IMR-90 (cell line): ENCODE results near the gene HTT. TPM values are rescaled to one million over a fixed set of nuclear protein-coding genes. Genes with fewer than 3 reads are reported as not detected.

Source experiments
- ATAC-seq: fragments of 200-7000 bp; cut with Tn5 transposase; 2 replicates; pipeline ENCODE4 v1.9.1; 2020; ENCODE audit warnings: low read depth, mild to moderate bottlenecking, moderate library complexity
- BruUV-seq: library from RNA; stranded (reverse); fragments of 400-500 nt; replicated peaks from 2 replicates; lab custom pipeline; 2021; lab: Mats Ljungman, UMichigan
- CTCF ChIA-PET: fragments of 300-600 bp; formaldehyde crosslinking; extraction: SDS; loops from one replicate; lab custom pipeline; 2021; ENCODE audit warnings: antibody characterized with exemption; lab: Yijun Ruan, JAX
- POLR2A ChIA-PET: fragments of 300-600 bp; sonication (Branson Sonifier 250); formaldehyde crosslinking; loops from one replicate; lab custom pipeline; 2022; ENCODE audit warnings: antibody characterized with exemption; ENCODE audit not compliant: unreplicated experiment; lab: Charles Lee
- DNase-seq: peaks from one replicate; pipeline ENCODE4 v3.0.0; 2013
- H2AFZ ChIP-seq: replicated peaks from 2 replicates; pipeline ENCODE3; 2013; ENCODE audit warnings: low read length, mild to moderate bottlenecking; ENCODE audit not compliant: poor library complexity
- H2AK5ac ChIP-seq: 2 replicates; pipeline ENCODE4 v1.6.1; 2013; ENCODE audit warnings: low read depth, low read length, inconsistent platforms
- H2AK9ac ChIP-seq: replicated peaks from 2 replicates; pipeline ENCODE3; 2013; ENCODE audit warnings: mild to moderate bottlenecking, low read depth, low read length, moderate library complexity; ENCODE audit not compliant: poor library complexity
- H2BK120ac ChIP-seq: 2 replicates; pipeline ENCODE4 v1.6.1; 2013; ENCODE audit warnings: low read depth, low read length, inconsistent platforms
- H2BK15ac ChIP-seq: 3 replicates; pipeline ENCODE4 v1.6.1; 2013; ENCODE audit warnings: low read depth, low read length, inconsistent platforms
- H2BK20ac ChIP-seq: 2 replicates; pipeline ENCODE4 v1.6.1; 2013; ENCODE audit warnings: low read depth, mild to moderate bottlenecking, inconsistent platforms, low read length, moderate library complexity
- H2BK5ac ChIP-seq: 2 replicates; pipeline ENCODE4 v1.6.1; 2013; ENCODE audit warnings: mild to moderate bottlenecking, low read depth, low read length, inconsistent platforms; ENCODE audit not compliant: poor library complexity, severe bottlenecking
- H3K14ac ChIP-seq: replicated peaks from 2 replicates; pipeline ENCODE4 v1.6.1; 2013; ENCODE audit warnings: low read depth, low read length, inconsistent platforms
- H3K18ac ChIP-seq: 2 replicates; pipeline ENCODE4 v1.6.1; 2013; ENCODE audit warnings: low read depth, low read length, control low read depth
- H3K23ac ChIP-seq: 2 replicates; pipeline ENCODE4 v1.6.1; 2013; ENCODE audit warnings: low read depth, low read length, inconsistent platforms
- H3K27ac ChIP-seq: 2 replicates; pipeline ENCODE4 v1.5.1; 2013; ENCODE audit warnings: mild to moderate bottlenecking, control low read depth, low read length; ENCODE audit not compliant: insufficient read depth
- H3K27me3 ChIP-seq: 2 replicates; pipeline ENCODE4 v1.6.1; 2013; ENCODE audit warnings: low read length; ENCODE audit not compliant: control insufficient read depth, insufficient read depth
- H3K36me3 ChIP-seq: 2 replicates; pipeline ENCODE4 v1.6.1; 2013; ENCODE audit warnings: low read length, mixed read lengths; ENCODE audit not compliant: control insufficient read depth, insufficient read depth
- H3K4ac ChIP-seq: 2 replicates; pipeline ENCODE4 v1.6.1; 2013; ENCODE audit warnings: low read depth, low read length, inconsistent platforms
- H3K4me1 ChIP-seq: 2 replicates; pipeline ENCODE4 v1.6.1; 2013; ENCODE audit warnings: low read length, mixed read lengths; ENCODE audit not compliant: control insufficient read depth, insufficient read depth
- H3K4me2 ChIP-seq: 2 replicates; pipeline ENCODE4 v1.6.1; 2013; ENCODE audit warnings: low read depth, mild to moderate bottlenecking, control low read depth, low read length, moderate library complexity
- H3K4me3 ChIP-seq: 2 replicates; pipeline ENCODE4 v1.5.1; 2013; ENCODE audit warnings: low read depth, mild to moderate bottlenecking, control low read depth, low read length, moderate library complexity; ENCODE audit not compliant: insufficient read depth
- H3K56ac ChIP-seq: 2 replicates; pipeline ENCODE4 v1.6.1; 2013; ENCODE audit warnings: low read length, inconsistent platforms; ENCODE audit not compliant: insufficient read depth; ENCODE audit errors: extremely low read depth
- H3K79me1 ChIP-seq, 2 experiments: 2 replicates each; pipeline ENCODE4 v1.6.1; 2013; ENCODE audit warnings: low read length in 2 of 2, inconsistent platforms in 1 of 2, low read depth in 1 of 2
- H3K9ac ChIP-seq: 2 replicates; pipeline ENCODE4 v1.6.1; 2013; ENCODE audit warnings: low read depth, low read length, control low read depth
- H3K9me1 ChIP-seq: 2 replicates; pipeline ENCODE4 v1.6.1; 2013; ENCODE audit warnings: low read length, inconsistent platforms; ENCODE audit not compliant: insufficient read depth
- H3K9me3 ChIP-seq: 2 replicates; pipeline ENCODE4 v1.6.1; 2013; ENCODE audit warnings: low read length; ENCODE audit not compliant: control insufficient read depth, insufficient read depth
- H4K20me1 ChIP-seq: 2 replicates; pipeline ENCODE4 v1.6.1; 2013; ENCODE audit warnings: low read length, inconsistent platforms; ENCODE audit not compliant: insufficient read depth
- H4K5ac ChIP-seq: 2 replicates; pipeline ENCODE4 v1.6.1; 2013; ENCODE audit warnings: mild to moderate bottlenecking, low read depth, low read length, control low read depth
- H4K8ac ChIP-seq, 2 experiments: 2 replicates each; pipeline ENCODE4 v1.6.1; 2013; ENCODE audit warnings: low read depth in 2 of 2, low read length in 2 of 2, control low read depth in 1 of 2, inconsistent platforms in 1 of 2
- H4K91ac ChIP-seq: 2 replicates; pipeline ENCODE4 v1.6.1; 2013; ENCODE audit warnings: low read depth, low read length, inconsistent platforms; ENCODE audit not compliant: insufficient read depth
- FOS ChIP-seq: fragments of 150-350 bp; IDR thresholded peaks from 2 replicates; pipeline ENCODE4 v1.6.1; 2016; ENCODE audit warnings: low read depth, low read length
- MAFK ChIP-seq: IDR thresholded peaks from 2 replicates; pipeline ENCODE4 v1.6.1; 2012; ENCODE audit warnings: low read depth, low read length, improper control_type of control experiment
- MAZ ChIP-seq: IDR thresholded peaks from 2 replicates; pipeline ENCODE4 v1.6.1; 2012; ENCODE audit warnings: low read depth, mild to moderate bottlenecking, low read length, improper control_type of control experiment, moderate library complexity, borderline replicate concordance
- NFE2L2 ChIP-seq: fragments of 150-350 bp; IDR thresholded peaks from 2 replicates; pipeline ENCODE4 v1.6.1; 2016; ENCODE audit warnings: low read depth, mild to moderate bottlenecking, low read length
- RCOR1 ChIP-seq: IDR thresholded peaks from 2 replicates; pipeline ENCODE4 v1.6.1; 2012; ENCODE audit warnings: mild to moderate bottlenecking, low read length, improper control_type of control experiment; ENCODE audit not compliant: insufficient replicate concordance
- RFX5 ChIP-seq: IDR thresholded peaks from 2 replicates; pipeline ENCODE4 v1.8.0; 2012; ENCODE audit warnings: low read depth, mild to moderate bottlenecking, low read length, moderate library complexity
- USF2 ChIP-seq: fragments of 150-350 bp; IDR thresholded peaks from 2 replicates; pipeline ENCODE4 v1.6.1; 2017; ENCODE audit warnings: mild to moderate bottlenecking, antibody characterized with exemption, low read length, low read depth
- WGBS, 2 experiments: methylation state at CpG; one replicate each; pipeline versions ENCODE4 v1.1.5 to v1.1.7; 2013; ENCODE audit warnings: missing lambda C conversion rate in 2 of 2; ENCODE audit not compliant: insufficient read length in 1 of 2; ENCODE audit errors: extremely low coverage in 2 of 2; 5-methylcytosine and 5-hydroxymethylcytosine counted together
- dilution Hi-C: fragments of 300-500 bp; cut with HindIII; formaldehyde crosslinking; loops from one replicate; pipeline ENCODE4 v1.14.3; 2018; ENCODE audit warnings: low sequenced_read_pairs; ENCODE audit not compliant: unreplicated experiment
- in situ Hi-C: fragments of 300-500 bp; cut with MboI; formaldehyde crosslinking; loops from 3 replicates; pipeline ENCODE4 v1.14.3; 2019; ENCODE audit warnings: low sequenced_read_pairs, inconsistent platforms, mixed read lengths
- intact Hi-C: fragments of 100-400 bp; cut with micrococcal nuclease; formaldehyde crosslinking; loops from 2 replicates; pipeline ENCODE4 v1.10.0; 2022
- polyA plus RNA-seq, 3 experiments: library from polyadenylated mRNA; depleted of rRNA; stranded (reverse); fragments of >200 nt; gene quantifications; 2 replicates each; pipeline ENCODE4 v1.2.3, GENCODE V29; 2012; ENCODE audit warnings: low replicate concordance in 1 of 3
- total RNA-seq: library from RNA; depleted of rRNA; stranded (reverse); fragments of >200 nt; gene quantifications from 2 replicates; pipeline ENCODE4 v1.2.3, GENCODE V29; 2012
- TF ChIP-seq, protein P1 (sequence below): fragments of 150-350 bp; IDR thresholded peaks from 2 replicates; pipeline ENCODE4 v1.6.1; 2016; ENCODE audit warnings: low read depth, mild to moderate bottlenecking, low read length, moderate library complexity, borderline replicate concordance

Gene HTT
- total and polyA plus RNA-seq, 2 of the 4 experiments (the other 2 are of a cell fraction): 11.6 to 14.3 TPM

DNA sequence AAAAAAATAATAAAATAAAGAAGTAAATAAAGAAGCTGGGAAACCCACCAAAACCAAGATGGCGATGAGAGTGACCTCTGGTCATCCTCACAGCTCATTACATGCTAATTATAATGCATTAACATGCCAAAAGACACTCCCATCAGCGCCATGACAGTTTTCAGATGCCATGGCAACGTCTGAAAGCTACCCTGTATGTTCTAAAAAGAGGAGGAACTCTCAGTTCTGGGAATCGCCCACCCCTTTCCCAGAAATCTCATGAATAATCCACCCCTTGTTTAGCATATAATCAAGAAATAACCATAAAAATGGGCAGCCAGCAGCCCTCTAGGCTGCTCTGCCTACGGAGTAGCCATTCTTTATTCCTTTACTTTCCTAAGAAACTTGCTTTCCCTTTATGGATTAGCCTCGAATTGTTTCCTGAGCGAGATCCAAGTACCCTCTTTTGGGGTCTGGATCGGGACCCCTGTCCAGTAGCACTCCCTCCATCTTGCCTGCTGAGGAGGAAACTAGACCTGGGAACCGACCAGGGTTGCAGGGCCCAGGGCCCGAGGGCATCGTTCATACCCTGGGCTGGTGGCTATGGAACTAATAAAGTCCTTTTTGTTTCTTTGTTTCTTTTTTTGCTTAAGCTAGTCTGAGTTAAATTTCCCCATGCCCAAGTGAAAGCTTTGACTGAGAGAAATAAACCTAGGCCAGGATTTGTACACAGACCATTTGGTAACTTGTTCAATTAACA is 31.0 kb upstream of the HTT start:
- DNase-seq: no peak
- Histone ChIP-seq H3K9ac (no peak overlapping the region), H3K36me3 (no peaks in the 10 kb centered on the region), H3K4me1 (peaks cover 2% of the 10 kb centered on the region; the same call in 1 of the 2 replicates), H3K4me2 (no peak overlapping the region), H4K8ac (no peak overlapping the region), H3K27me3 (peaks cover 8% of the 10 kb centered on the region; the same call in 1 of the 2 replicates), H3K4ac (no peak overlapping the region), H2AK9ac (no peak overlapping the region), H3K9me1 (no peaks in the 10 kb centered on the region), H2BK20ac (no peak overlapping the region), H2AFZ (no peak overlapping the region), H3K27ac (no peak overlapping the region), H2AK5ac (no peak overlapping the region), H3K14ac (no peak overlapping the region), H3K18ac (no peak overlapping the region), H4K5ac (no peak overlapping the region), H3K4me3 (no peak overlapping the region), H2BK120ac (no peak overlapping the region), H4K91ac (no peak overlapping the region), H3K79me1 (no peaks in the 10 kb centered on the region), H4K20me1 (no peaks in the 10 kb centered on the region), H2BK15ac (no peak overlapping the region), H3K23ac (no peak overlapping the region), H3K9me3 (no peaks in the 10 kb centered on the region), H2BK5ac (no peak overlapping the region), H3K56ac (no peak overlapping the region)
- no peak for ATAC-seq
- dilution Hi-C loops: no loop called here
- ChIA-PET CTCF (no interaction called here), POLR2A (no interaction called here)
- no TSS peak for BruUV-seq
- intact Hi-C loops: no loop called here
- TF ChIP-seq RFX5: no peak
- no peak for TF ChIP-seq NFE2L2
- TF ChIP-seq MAFK: no peak
- no peak for TF ChIP-seq MAZ
- no peak for TF ChIP-seq FOS
- TF ChIP-seq, protein P1, sequence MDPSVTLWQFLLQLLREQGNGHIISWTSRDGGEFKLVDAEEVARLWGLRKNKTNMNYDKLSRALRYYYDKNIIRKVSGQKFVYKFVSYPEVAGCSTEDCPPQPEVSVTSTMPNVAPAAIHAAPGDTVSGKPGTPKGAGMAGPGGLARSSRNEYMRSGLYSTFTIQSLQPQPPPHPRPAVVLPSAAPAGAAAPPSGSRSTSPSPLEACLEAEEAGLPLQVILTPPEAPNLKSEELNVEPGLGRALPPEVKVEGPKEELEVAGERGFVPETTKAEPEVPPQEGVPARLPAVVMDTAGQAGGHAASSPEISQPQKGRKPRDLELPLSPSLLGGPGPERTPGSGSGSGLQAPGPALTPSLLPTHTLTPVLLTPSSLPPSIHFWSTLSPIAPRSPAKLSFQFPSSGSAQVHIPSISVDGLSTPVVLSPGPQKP: no peak
- TF ChIP-seq RCOR1: no peak
- no peak for TF ChIP-seq USF2
- WGBS, 2 experiments: 94% methylated on average over 3 of the region's 11 CpGs; no CpG with 5 or more reads in 1 of the 2 experiments
- in situ Hi-C loops: loop anchor here (25.0 kb wide), 1 partner anchor 281 kb away; the partner anchor contains the start of gene TNIP2
